Retinal pigment epithelial cell (primary cell): ENCODE data around the gene ZNF766.
"Not testable (repeated sequence)": the region's sequence is repeated elsewhere in the genome, so short reads cannot be mapped to it uniquely, and the experiment has no call there.

Experiments
- DNase-seq: peaks from one replicate; pipeline ENCODE4 v3.0.0-alpha.2; 2010; ENCODE audit warnings: low read depth
- H3K4me3 ChIP-seq: 2 replicates; pipeline ENCODE4 v1.5.1; 2011; ENCODE audit warnings: mild to moderate bottlenecking, low read length, control low read depth, moderate library complexity
- TF ChIP-seq, protein P1 (sequence below): conservative IDR thresholded peaks from 2 replicates; pipeline ENCODE4 v1.5.1; 2011; ENCODE audit warnings: low read depth, low read length, control low read depth, inconsistent platforms

The ZNF766 gene

DNA sequence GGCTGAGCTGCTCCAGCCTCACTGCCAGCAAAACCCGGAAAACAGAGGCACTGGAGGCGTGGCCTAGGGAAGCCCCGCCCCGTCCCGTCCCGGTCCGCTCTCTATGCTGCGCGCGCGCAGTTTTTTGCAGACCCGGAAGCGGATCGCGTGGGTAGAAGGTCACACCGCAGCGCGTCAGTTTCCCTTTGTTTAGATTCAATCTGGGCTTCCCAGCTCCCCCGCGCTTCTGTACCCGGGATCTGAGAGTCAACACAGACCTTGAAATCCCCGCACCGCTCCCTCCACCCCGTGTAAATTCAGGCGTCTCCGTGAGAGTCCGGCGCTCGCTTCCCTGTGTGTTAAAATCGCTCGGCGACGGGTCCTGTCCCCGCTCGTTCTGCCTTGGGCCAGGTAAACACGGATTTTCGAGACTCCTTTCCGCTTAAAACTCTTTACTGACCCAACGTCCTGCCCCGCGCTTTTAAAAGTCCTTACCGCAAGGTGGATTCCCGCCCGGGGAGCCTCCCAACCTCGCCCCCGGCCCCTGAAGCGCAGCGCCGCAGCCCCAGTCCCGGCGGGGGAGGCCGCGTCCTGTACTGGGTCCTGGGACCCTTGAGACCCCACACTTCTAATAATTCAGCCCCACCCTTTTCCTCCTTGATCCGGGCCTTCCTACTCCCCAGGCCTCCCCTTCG, 66.9 kb downstream of the ZNF766 start, which contains the start of gene ZNF610:
ZNF610 (plus strand) TSS at position 127 of the 674 bp plus-strand sequence. CDS start 12,930 bp downstream, outside the sequence.
- DNase-seq: peak; percentile 34
- TF ChIP-seq, protein P1, sequence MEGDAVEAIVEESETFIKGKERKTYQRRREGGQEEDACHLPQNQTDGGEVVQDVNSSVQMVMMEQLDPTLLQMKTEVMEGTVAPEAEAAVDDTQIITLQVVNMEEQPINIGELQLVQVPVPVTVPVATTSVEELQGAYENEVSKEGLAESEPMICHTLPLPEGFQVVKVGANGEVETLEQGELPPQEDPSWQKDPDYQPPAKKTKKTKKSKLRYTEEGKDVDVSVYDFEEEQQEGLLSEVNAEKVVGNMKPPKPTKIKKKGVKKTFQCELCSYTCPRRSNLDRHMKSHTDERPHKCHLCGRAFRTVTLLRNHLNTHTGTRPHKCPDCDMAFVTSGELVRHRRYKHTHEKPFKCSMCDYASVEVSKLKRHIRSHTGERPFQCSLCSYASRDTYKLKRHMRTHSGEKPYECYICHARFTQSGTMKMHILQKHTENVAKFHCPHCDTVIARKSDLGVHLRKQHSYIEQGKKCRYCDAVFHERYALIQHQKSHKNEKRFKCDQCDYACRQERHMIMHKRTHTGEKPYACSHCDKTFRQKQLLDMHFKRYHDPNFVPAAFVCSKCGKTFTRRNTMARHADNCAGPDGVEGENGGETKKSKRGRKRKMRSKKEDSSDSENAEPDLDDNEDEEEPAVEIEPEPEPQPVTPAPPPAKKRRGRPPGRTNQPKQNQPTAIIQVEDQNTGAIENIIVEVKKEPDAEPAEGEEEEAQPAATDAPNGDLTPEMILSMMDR: no peak
- H3K4me3 ChIP-seq: peak within 1 kb of the TSS; percentile 95

DNA sequence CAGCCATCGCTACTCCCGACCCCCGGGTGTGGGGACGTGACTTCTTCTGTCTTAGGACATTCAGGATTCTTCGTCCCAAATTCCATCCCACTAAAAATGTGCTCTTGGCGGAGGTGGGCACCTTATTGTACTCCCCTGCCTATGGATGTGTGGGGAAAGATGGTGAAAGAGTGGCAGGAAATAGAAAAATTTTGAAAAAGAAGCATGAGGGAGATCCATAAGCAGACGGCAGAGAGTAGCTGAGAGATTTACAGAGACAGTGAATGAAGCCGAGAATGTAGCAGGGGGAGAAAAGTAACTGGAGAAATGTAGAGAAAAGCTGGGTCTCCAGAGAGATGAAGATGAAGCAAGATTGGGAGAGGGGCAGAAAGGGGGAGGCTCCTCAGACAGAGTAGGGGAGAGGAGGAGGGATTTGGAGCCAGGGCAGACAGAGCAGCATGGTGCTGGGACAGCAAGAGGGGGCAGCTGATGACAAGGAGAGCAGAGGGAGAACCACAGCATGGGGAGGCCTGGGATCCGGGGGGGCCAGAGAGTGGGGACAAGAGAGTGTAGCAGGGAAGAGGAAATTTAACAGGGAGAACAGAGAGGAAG, 67.5 kb downstream of the ZNF766 start:
- DNase-seq: no peak
- H3K4me3 ChIP-seq: peak overlapping the region; percentile 95
- TF ChIP-seq, protein P1: no peak

DNA sequence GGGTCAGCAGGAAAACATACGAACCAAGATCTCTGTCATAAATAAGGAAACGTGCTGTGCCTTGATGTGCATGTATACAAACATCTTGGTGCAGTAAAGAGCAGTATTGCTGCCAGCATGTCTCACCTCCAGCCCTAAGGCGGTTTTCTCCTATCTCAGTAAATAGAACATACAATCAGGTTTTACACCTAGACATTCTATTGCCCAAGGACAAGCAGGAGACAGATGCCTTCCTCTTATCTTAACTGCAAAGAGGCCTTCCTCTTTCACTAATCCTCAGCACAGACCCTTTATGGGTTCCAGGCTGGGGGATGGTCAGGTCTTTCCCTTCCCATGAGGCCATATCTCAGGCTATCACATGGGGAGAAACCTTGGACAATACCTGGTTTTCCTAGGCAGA, 69.6 kb downstream of the ZNF766 start:
- DNase-seq, H3K4me3 ChIP-seq: not testable (repeated sequence)

GRCh38 chr19:52343548-52343947, 74.2 kb downstream of the ZNF766 start:
- TF ChIP-seq, protein P1: peak; percentile 46
- DNase-seq: no peak
- no peak overlapping the region for H3K4me3 ChIP-seq

DNA sequence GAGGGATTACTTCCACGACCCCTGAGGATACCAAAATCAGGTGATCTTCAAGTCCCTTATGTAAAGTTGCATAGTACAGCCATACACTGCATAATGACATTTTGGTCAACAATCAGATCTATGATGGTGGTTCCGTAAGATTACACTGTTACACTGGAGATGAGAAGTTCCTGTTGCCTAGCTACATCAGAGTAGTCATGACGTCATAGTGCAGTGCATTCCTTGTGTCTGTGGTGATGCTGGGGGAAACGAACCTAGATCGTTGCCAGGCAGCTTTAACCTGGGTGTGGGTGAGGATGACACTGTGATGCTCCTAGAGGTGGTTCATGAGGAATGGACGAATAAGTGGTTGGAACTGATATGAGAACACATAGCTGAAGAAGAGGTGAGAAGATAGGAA, 75.8 kb downstream of the ZNF766 start:
- H3K4me3 ChIP-seq: no peak overlapping the region
- DNase-seq: no peak
- TF ChIP-seq, protein P1: no peak
